Vagina (tissue), 1 donor: ENCODE measurements around the gene KBTBD2. TPM values are rescaled to one million over a fixed set of nuclear protein-coding genes. Genes with fewer than 3 reads are reported as not detected.

Experiments
- total RNA-seq: library from RNA; depleted of rRNA; stranded (reverse); fragments of >200 nt; gene quantifications from one replicate; pipeline ENCODE4 v1.2.3, GENCODE V29; 2016

The KBTBD2 gene
- total RNA-seq, 1 donor from 2014 or later, result 30.0 TPM

Other genes starting within 250 kb of the KBTBD2 start
- gene FKBP9, start 65.7 kb upstream of the KBTBD2 start, total RNA-seq, result 113 TPM
- 17.2 TPM for gene NT5C3A, start 171.0 kb upstream of the KBTBD2 start, total RNA-seq
- gene RP9, start 217.6 kb upstream of the KBTBD2 start, total RNA-seq, result 10.3 TPM
- gene BBS9, start 237.8 kb upstream of the KBTBD2 start, total RNA-seq, result 31.2 TPM